Lung (tissue), 13 donors: ENCODE data around the gene CCDC201. TPM values are rescaled to one million over a fixed set of nuclear protein-coding genes. Genes with fewer than 3 reads are reported as not detected.
"Not testable (repeated sequence)": the region's sequence is repeated elsewhere in the genome, so short reads cannot be mapped to it uniquely, and the experiment has no call there.

Experiments used
- ATAC-seq: fragments of 200-7000 bp; cut with Tn5 transposase; one replicate; pipeline ENCODE4 v1.9.1; 2020; ENCODE audit warnings: moderate number of reproducible peaks; ENCODE audit not compliant: insufficient read depth, low FRiP score
- DNase-seq, 3 donors: peaks; one replicate each; pipeline ENCODE4 v3.0.0-alpha.2; 2013 to 2017
- H3K27ac ChIP-seq, 2 donors: one replicate each; pipeline ENCODE4 v1.5.1; 2013; ENCODE audit warnings: mild to moderate bottlenecking in 2 of 2, moderate library complexity in 2 of 2, control low read depth in 1 of 2, inconsistent platforms in 1 of 2, low read depth in 1 of 2, low read length in 1 of 2
- H3K27me3 ChIP-seq, 3 donors: one replicate each; pipeline ENCODE4 v1.5.1; 2013; ENCODE audit warnings: low read length in 2 of 3; ENCODE audit not compliant: control insufficient read depth in 3 of 3, insufficient read depth in 3 of 3
- H3K36me3 ChIP-seq, 4 donors: one replicate each; pipeline ENCODE4 v1.5.1; 2013; ENCODE audit warnings: low read length in 4 of 4, mild to moderate bottlenecking in 1 of 4, moderate library complexity in 1 of 4; ENCODE audit not compliant: control insufficient read depth in 4 of 4, insufficient read depth in 4 of 4
- H3K4me1 ChIP-seq, 5 donors: one replicate each; pipeline ENCODE4 v1.5.1; 2013; ENCODE audit warnings: low read length in 5 of 5, mild to moderate bottlenecking in 2 of 5, moderate library complexity in 1 of 5; ENCODE audit not compliant: control insufficient read depth in 5 of 5, insufficient read depth in 5 of 5
- H3K4me3 ChIP-seq: one replicate; pipeline ENCODE4 v1.5.1; 2013; ENCODE audit warnings: mild to moderate bottlenecking, control low read depth, moderate library complexity
- H3K9ac ChIP-seq, 2 donors: one replicate each; pipeline ENCODE4 v1.5.1; 2013; ENCODE audit warnings: low read length in 2 of 2, control low read depth in 1 of 2; ENCODE audit not compliant: insufficient read depth in 1 of 2
- H3K9me3 ChIP-seq, 4 donors: one replicate each; pipeline ENCODE4 v1.5.1; 2013; ENCODE audit warnings: low read length in 3 of 4, mild to moderate bottlenecking in 1 of 4, moderate library complexity in 1 of 4; ENCODE audit not compliant: control insufficient read depth in 4 of 4, insufficient read depth in 3 of 4
- WGBS, 2 donors: extraction: QIAGEN DNeasy Blood & Tissue Kit; methylation state at CpG; one replicate each; pipeline ENCODE4 v1.1.7; 2013; 5-methylcytosine and 5-hydroxymethylcytosine counted together
- polyA plus RNA-seq, 2 donors: library from polyadenylated mRNA; stranded (reverse); fragments of 200-250 nt; gene quantifications; one replicate each; pipeline ENCODE4 v1.2.1, GENCODE V29; 2013
- small RNA-seq: library from RNA; depleted of rRNA; stranded (forward); fragments of <200 nt; gene quantifications from one replicate; pipeline ENCODE3, GENCODE V24; 2014; ENCODE audit warnings: low replicate concordance
- total RNA-seq, 2 donors: library from RNA; depleted of rRNA in 1 of 2; stranded (reverse); fragments of >200 nt in 1 of 2; gene quantifications; one replicate each; pipeline ENCODE4 v1.2.1, GENCODE V29; 2014 to 2021
- TF ChIP-seq, protein P1 (sequence below): IDR thresholded peaks from 2 replicates; pipeline ENCODE4 v1.5.1; 2012; ENCODE audit warnings: mild to moderate bottlenecking; ENCODE audit errors: control extremely low read depth, extremely low read depth
- donor health status: control.
- donor health status: control.
- donor health status: Bipolar disorder and iron deficiency.
- donor health status: healthy.
- donor health status: DM: yes; HTN: yes; CAD: no.

CCDC201 gene
- total and polyA plus RNA-seq, 4 donors: not detected

GRCh38 chr7:45812946-45813345, 59.9 kb downstream of the CCDC201 start:
- Histone ChIP-seq H3K9me3 (no peaks in the 10 kb centered on the region), H3K27me3 (no peaks in the 10 kb centered on the region), H3K36me3 (peaks cover 0 to 1% (median 0%) of the 10 kb centered on the region in 4 donors), H3K9ac (no peak overlapping the region), H3K4me3 (no peak overlapping the region), H3K4me1 (no peaks in the 10 kb centered on the region), H3K27ac (no peak overlapping the region)
- DNase-seq (no peak), ATAC-seq (no peak)
- 92 to 97% methylated on average over 24 of the region's 24 CpGs for WGBS, 2 donors
- TF ChIP-seq, protein P1, sequence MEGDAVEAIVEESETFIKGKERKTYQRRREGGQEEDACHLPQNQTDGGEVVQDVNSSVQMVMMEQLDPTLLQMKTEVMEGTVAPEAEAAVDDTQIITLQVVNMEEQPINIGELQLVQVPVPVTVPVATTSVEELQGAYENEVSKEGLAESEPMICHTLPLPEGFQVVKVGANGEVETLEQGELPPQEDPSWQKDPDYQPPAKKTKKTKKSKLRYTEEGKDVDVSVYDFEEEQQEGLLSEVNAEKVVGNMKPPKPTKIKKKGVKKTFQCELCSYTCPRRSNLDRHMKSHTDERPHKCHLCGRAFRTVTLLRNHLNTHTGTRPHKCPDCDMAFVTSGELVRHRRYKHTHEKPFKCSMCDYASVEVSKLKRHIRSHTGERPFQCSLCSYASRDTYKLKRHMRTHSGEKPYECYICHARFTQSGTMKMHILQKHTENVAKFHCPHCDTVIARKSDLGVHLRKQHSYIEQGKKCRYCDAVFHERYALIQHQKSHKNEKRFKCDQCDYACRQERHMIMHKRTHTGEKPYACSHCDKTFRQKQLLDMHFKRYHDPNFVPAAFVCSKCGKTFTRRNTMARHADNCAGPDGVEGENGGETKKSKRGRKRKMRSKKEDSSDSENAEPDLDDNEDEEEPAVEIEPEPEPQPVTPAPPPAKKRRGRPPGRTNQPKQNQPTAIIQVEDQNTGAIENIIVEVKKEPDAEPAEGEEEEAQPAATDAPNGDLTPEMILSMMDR: no peak

DNA sequence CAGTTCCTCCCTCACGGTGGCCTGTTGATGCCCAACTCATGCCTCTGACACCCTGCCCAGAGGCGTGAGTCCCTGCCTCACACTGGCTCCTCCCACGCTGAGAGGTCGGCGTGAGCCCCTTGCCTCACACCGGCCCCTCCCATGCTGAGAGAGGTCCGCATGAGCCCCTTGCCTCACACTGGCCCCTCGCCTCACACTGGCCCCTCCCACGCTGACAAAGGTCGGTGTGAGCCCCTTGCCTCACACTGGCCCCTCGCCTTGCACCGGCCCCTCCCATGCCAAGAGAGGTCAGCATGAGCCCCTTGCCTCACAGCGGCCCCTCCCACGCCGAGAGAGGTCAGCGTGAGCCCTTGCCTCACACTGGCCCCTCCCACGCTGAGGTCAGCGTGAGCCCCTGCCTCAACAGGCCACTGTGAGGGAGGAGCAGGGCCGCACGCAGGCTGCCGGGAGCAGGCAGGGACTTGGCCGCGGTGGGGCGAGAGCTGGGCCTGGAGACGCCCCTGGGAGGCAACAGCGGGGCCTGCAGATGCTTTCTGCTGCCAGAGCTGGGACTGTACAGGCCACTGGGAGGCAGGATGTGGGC, 61.1 kb downstream of the CCDC201 start:
- not testable (repeated sequence) for H3K36me3 ChIP-seq, H3K9me3 ChIP-seq, ATAC-seq, DNase-seq, H3K4me3 ChIP-seq, H3K27ac ChIP-seq, H3K27me3 ChIP-seq, H3K4me1 ChIP-seq, H3K9ac ChIP-seq
- WGBS, 2 donors: 93 to 96% methylated on average over 26 of the region's 26 CpGs

DNA sequence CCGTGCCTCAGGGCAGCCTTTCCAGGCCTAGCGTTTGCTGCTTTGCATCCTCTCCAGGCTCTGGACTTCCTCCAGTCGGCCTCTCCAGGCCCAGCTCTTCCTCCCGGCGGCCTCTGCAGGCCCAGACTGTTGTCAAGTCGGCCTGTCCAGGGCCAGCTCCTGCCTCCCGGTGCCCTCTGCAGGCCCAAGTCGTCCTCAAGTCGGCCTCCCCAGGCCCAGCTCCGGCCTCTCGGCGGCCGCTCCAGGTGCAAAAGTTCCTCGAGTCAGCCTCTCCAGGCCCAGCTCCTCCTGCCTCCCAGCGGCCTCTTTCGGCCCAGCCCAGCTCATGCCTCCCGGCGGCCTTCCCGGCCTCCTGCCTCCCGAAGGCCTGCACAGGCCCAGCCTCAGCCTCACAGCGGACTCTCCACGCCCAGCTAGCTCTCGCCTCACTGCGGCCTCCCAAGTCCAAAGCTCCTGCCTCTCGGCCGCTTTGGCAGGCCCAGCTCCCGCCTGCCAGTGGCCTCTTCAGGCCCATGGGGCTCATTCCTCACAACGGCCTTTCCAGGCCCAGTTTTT, 62.4 kb downstream of the CCDC201 start:
- not testable (repeated sequence) for H3K4me3 ChIP-seq, H3K4me1 ChIP-seq, ATAC-seq, H3K27ac ChIP-seq, DNase-seq, H3K9me3 ChIP-seq, H3K36me3 ChIP-seq, H3K27me3 ChIP-seq, H3K9ac ChIP-seq
- WGBS, 2 donors: 93 to 96% methylated on average over 26 to 27 of the region's 28 CpGs

Small RNA genes lying within 50 kb of the gene (small RNA-seq; reads per million reads assigned to genes)
- gene RNU6-326P: not detected

Other genes starting within 250 kb of the CCDC201 start
- not detected for gene IGFBP1, start 15.4 kb upstream of the CCDC201 start, total RNA-seq
- gene IGFBP1, start 15.4 kb upstream of the CCDC201 start, polyA plus RNA-seq: under 1 TPM in 1 of 2 donors, not detected in 1; 0.06 TPM
- gene IGFBP3, start 48.2 kb upstream of the CCDC201 start, total RNA-seq: 10 to 100 TPM; 71.8 to 76.5 TPM
- 10 to 100 TPM; 29.2 to 45.0 TPM for gene IGFBP3, start 48.2 kb upstream of the CCDC201 start, polyA plus RNA-seq